HG02870 (cell line): Measurements from ENCODE around the gene SERPINB2.
A peak's percentile ranks its signal among the peaks of the same experiment; 100 is the strongest.

ENCODE experiments used
- ATAC-seq: cut with Tn5 transposase; IDR thresholded peaks from one replicate; pipeline ENCODE4 v1.9.1; 2021; ENCODE audit warnings: mild to moderate bottlenecking, moderate library complexity; ENCODE audit not compliant: unreplicated experiment

Gene SERPINB2

GRCh38 chr18:63888470-63889190 lies 1.1 kb downstream of the SERPINB2 start:
- ATAC-seq: no peak

- ATAC-seq: no peak
Observed at GRCh38 chr18:63889626-63890025, 2.1 kb downstream of the SERPINB2 start.

- no peak for ATAC-seq
Observed at GRCh38 chr18:63890237-63890949, 2.9 kb downstream of the SERPINB2 start.

GRCh38 chr18:63890950-63891304 lies 3.4 kb downstream of the SERPINB2 start:
- peak; percentile 66 for ATAC-seq

GRCh38 chr18:63892566-63892965 lies 5.1 kb downstream of the SERPINB2 start:
- ATAC-seq: no peak

- ATAC-seq: no peak
Observed at GRCh38 chr18:63894106-63894772, 6.7 kb downstream of the SERPINB2 start.

GRCh38 chr18:63895190-63895589 lies 7.7 kb downstream of the SERPINB2 start:
- ATAC-seq: no peak

- no peak for ATAC-seq
Observed at GRCh38 chr18:63897072-63897471, 9.6 kb downstream of the SERPINB2 start.

- no peak for ATAC-seq
Observed at GRCh38 chr18:63899206-63899605, 11.7 kb downstream of the SERPINB2 start.

- ATAC-seq: no peak
Observed at GRCh38 chr18:63903851-63904570, 16.5 kb downstream of the SERPINB2 start.

- ATAC-seq: no peak
Observed at GRCh38 chr18:63904694-63905093, 17.2 kb downstream of the SERPINB2 start.

- ATAC-seq: no peak
Observed at GRCh38 chr18:63905361-63905760, 17.9 kb downstream of the SERPINB2 start.

GRCh38 chr18:63906056-63906455 lies 18.6 kb downstream of the SERPINB2 start:
- ATAC-seq: no peak

GRCh38 chr18:63907664-63908063 lies 20.2 kb downstream of the SERPINB2 start, which contains the start of gene SERPINB10:
SERPINB10 (plus strand) TSS chr18:63907958; CDS start chr18:63915511, 7,553 bp downstream.
- ATAC-seq: peak; percentile 71

- no peak for ATAC-seq
Observed at GRCh38 chr18:63908858-63909257, 21.4 kb downstream of the SERPINB2 start.

GRCh38 chr18:63909870-63910269 lies 22.4 kb downstream of the SERPINB2 start:
- peak; percentile 71 for ATAC-seq

GRCh38 chr18:63917817-63918216 lies 30.3 kb downstream of the SERPINB2 start:
- ATAC-seq: no peak

GRCh38 chr18:63922049-63922448 lies 34.5 kb downstream of the SERPINB2 start:
- no peak for ATAC-seq

- no peak for ATAC-seq
Observed at GRCh38 chr18:63924551-63924950, 37.0 kb downstream of the SERPINB2 start.

GRCh38 chr18:63928331-63928730 lies 40.8 kb downstream of the SERPINB2 start:
- ATAC-seq: no peak

GRCh38 chr18:63929369-63929768 lies 41.9 kb downstream of the SERPINB2 start:
- peak; percentile 70 for ATAC-seq
